HCT116 (cell line): ENCODE measurements around the gene DLK1. TPM values are rescaled to one million over a fixed set of nuclear protein-coding genes. Genes with fewer than 3 reads are reported as not detected.

ENCODE experiments used
- ATAC-seq: fragments of 200-7000 bp; cut with Tn5 transposase; 2 replicates; pipeline ENCODE4 v1.9.1; 2020; ENCODE audit warnings: mild to moderate bottlenecking, moderate library complexity
- BruUV-seq: library from RNA; stranded (reverse); fragments of 400-500 nt; replicated peaks from 2 replicates; lab custom pipeline; 2021; lab: Mats Ljungman, UMichigan
- CTCF ChIA-PET: fragments of 300-600 bp; sonication (Branson Sonifier 250); formaldehyde crosslinking; loops from one replicate; lab custom pipeline; 2021; ENCODE audit warnings: antibody characterized with exemption; lab: Charles Lee
- POLR2A ChIA-PET: fragments of 300-600, 350-600 bp; sonication (Branson Sonifier 250); formaldehyde crosslinking; loops from one replicate; lab custom pipeline; 2021; ENCODE audit warnings: antibody characterized with exemption; lab: Charles Lee
- RAD21 ChIA-PET, 2 experiments: fragments of 300-600 bp; sonication (Branson Sonifier 250); formaldehyde crosslinking; loops; one replicate each; lab custom pipeline; 2023; ENCODE audit warnings: low total read pairs in 2 of 2; ENCODE audit not compliant: uncharacterized antibody in 2 of 2, unreplicated experiment in 2 of 2, low non-redundant PET in 1 of 2; lab: Charles Lee
- DNase-seq: peaks from one replicate; pipeline ENCODE4 v3.0.0-alpha.2; 2010; ENCODE audit warnings: low read depth, low spot score
- H2AFZ ChIP-seq: fragments of 200-600 bp; shearing (Covaris generic), sonication (generic); 2 replicates; pipeline ENCODE4 v1.6.1; 2017; ENCODE audit warnings: low read depth, mixed run types, mixed read lengths, antibody characterized with exemption, low read length; ENCODE audit not compliant: poor library complexity, severe bottlenecking
- H3K27ac ChIP-seq: 2 replicates; pipeline ENCODE4 v1.5.1; 2012; ENCODE audit warnings: low read depth, low read length
- H3K27me3 ChIP-seq: fragments of 200-600 bp; sonication (generic); 2 replicates; pipeline ENCODE4 v1.6.1; 2016; ENCODE audit warnings: mixed run types, low read length, mixed read lengths; ENCODE audit not compliant: insufficient read depth
- H3K36me3 ChIP-seq, 2 experiments: fragments of 200-500 bp in 1 of 2; fragments of 200-600 bp in 1 of 2; sonication (Bioruptor generic) in 1 of 2; sonication (generic) in 1 of 2; 2 replicates each; pipeline versions ENCODE4 v1.5.1 to v1.6.1; 2014 to 2016; ENCODE audit warnings: low read length in 2 of 2, inconsistent platforms in 1 of 2, mixed read lengths in 1 of 2, mixed run types in 1 of 2; ENCODE audit not compliant: insufficient read depth in 2 of 2, control insufficient read depth in 1 of 2
- H3K4me1 ChIP-seq, 2 experiments: fragments of 200-600 bp in 1 of 2; sonication (generic) in 1 of 2; 2 replicates each; pipeline versions ENCODE4 v1.5.1 to v1.6.1; 2012 to 2017; ENCODE audit warnings: low read length in 2 of 2, inconsistent platforms in 1 of 2, mild to moderate bottlenecking in 1 of 2, mixed read lengths in 1 of 2, mixed run types in 1 of 2, moderate library complexity in 1 of 2; ENCODE audit not compliant: insufficient read depth in 2 of 2, control insufficient read depth in 1 of 2
- H3K4me2 ChIP-seq: fragments of 200-600 bp; sonication (generic); 2 replicates; pipeline ENCODE4 v1.6.1; 2017; ENCODE audit warnings: mixed run types, low read length, mixed read lengths
- H3K4me3 ChIP-seq, 2 experiments: fragments of 200-600 bp in 1 of 2; sonication (generic) in 1 of 2; replicated peaks in 1 of 2; 2 replicates each; pipeline ENCODE4 v1.5.1; 2011 to 2016; ENCODE audit warnings: low read length in 2 of 2, control low read depth in 1 of 2, low read depth in 1 of 2, mild to moderate bottlenecking in 1 of 2, mixed read lengths in 1 of 2, mixed run types in 1 of 2
- H3K79me2 ChIP-seq: fragments of 200-600 bp; sonication (generic); 2 replicates; pipeline ENCODE4 v1.6.1; 2017; ENCODE audit warnings: mild to moderate bottlenecking, mixed run types, low read length, moderate library complexity, mixed read lengths; ENCODE audit not compliant: insufficient read depth
- H3K9ac ChIP-seq: fragments of 200-600 bp; sonication (generic); 2 replicates; pipeline ENCODE4 v1.6.1; 2016; ENCODE audit warnings: low read length, mixed read lengths
- H3K9me2 ChIP-seq: fragments of 200-600 bp; sonication (generic), shearing (Covaris generic); 2 replicates; pipeline ENCODE4 v1.6.1; 2017; ENCODE audit warnings: mixed run types, mild to moderate bottlenecking, moderate library complexity; ENCODE audit not compliant: insufficient read depth
- H3K9me3 ChIP-seq, 2 experiments: fragments of 200-500 bp in 1 of 2; fragments of 200-600 bp in 1 of 2; sonication (Bioruptor generic) in 1 of 2; sonication (generic) in 1 of 2; 2 replicates each; pipeline ENCODE4 v1.6.1; 2014 to 2017; ENCODE audit warnings: low read length in 2 of 2, mixed read lengths in 2 of 2, inconsistent platforms in 1 of 2, low read depth in 1 of 2, mild to moderate bottlenecking in 1 of 2, mixed run types in 1 of 2, moderate library complexity in 1 of 2; ENCODE audit not compliant: control insufficient read depth in 1 of 2, insufficient read depth in 1 of 2
- H4K20me1 ChIP-seq: fragments of 200-600 bp; sonication (generic), shearing (Covaris generic); 2 replicates; pipeline ENCODE4 v1.6.1; 2017; ENCODE audit warnings: mixed run types, mild to moderate bottlenecking, moderate library complexity; ENCODE audit not compliant: insufficient read depth
- ATF3 ChIP-seq: IDR thresholded peaks from 2 replicates; pipeline ENCODE4 v1.6.1; 2012
- CBX3 ChIP-seq: IDR thresholded peaks from 2 replicates; pipeline ENCODE4 v1.6.1; 2012; ENCODE audit warnings: low read depth
- CEBPB ChIP-seq: IDR thresholded peaks from 2 replicates; pipeline ENCODE4 v1.6.1; 2012; ENCODE audit warnings: low read depth
- CTCF ChIP-seq, 3 experiments: fragments of 200-600 bp in 1 of 3; sonication (generic) in 1 of 3; IDR thresholded peaks in 2 of 3; conservative IDR thresholded peaks in 1 of 3; 2 replicates each; pipeline ENCODE4 v1.5.1; 2012 to 2017; ENCODE audit warnings: low read depth in 2 of 3, low read length in 2 of 3, antibody characterized with exemption in 1 of 3, borderline replicate concordance in 1 of 3, control low read depth in 1 of 3, mild to moderate bottlenecking in 1 of 3, mixed read lengths in 1 of 3, mixed run types in 1 of 3, moderate library complexity in 1 of 3; ENCODE audit not compliant: insufficient read depth in 1 of 3
- ELF1 ChIP-seq: IDR thresholded peaks from 2 replicates; pipeline ENCODE4 v1.6.1; 2012; ENCODE audit warnings: low read depth, borderline replicate concordance
- EZH2 ChIP-seq: fragments of 200-600 bp; sonication (generic); IDR thresholded peaks from 2 replicates; pipeline ENCODE4 v1.6.1; 2017; ENCODE audit warnings: antibody characterized with exemption, mixed run types
- EZH2phosphoT487 ChIP-seq: fragments of 200-600 bp; IDR thresholded peaks from 2 replicates; pipeline ENCODE4 v1.6.1; 2018; ENCODE audit warnings: antibody characterized with exemption, borderline replicate concordance
- FOSL1 ChIP-seq: IDR thresholded peaks from 2 replicates; pipeline ENCODE4 v1.6.1; 2012; ENCODE audit warnings: low read depth
- MAX ChIP-seq: IDR thresholded peaks from 2 replicates; pipeline ENCODE4 v1.6.1; 2012
- RAD21 ChIP-seq: IDR thresholded peaks from 2 replicates; pipeline ENCODE4 v1.6.1; 2012; ENCODE audit warnings: low read depth, mild to moderate bottlenecking
- REST ChIP-seq: IDR thresholded peaks from 2 replicates; pipeline ENCODE4 v1.6.1; 2012; ENCODE audit warnings: low read depth
- SIN3A ChIP-seq: IDR thresholded peaks from 2 replicates; pipeline ENCODE4 v1.6.1; 2012; ENCODE audit warnings: low read depth
- SP1 ChIP-seq: IDR thresholded peaks from 2 replicates; pipeline ENCODE4 v1.6.1; 2012; ENCODE audit warnings: low read depth
- TCF7L2 ChIP-seq: IDR thresholded peaks from 2 replicates; pipeline ENCODE4 v1.7.0; 2011; ENCODE audit warnings: borderline replicate concordance, inconsistent platforms; ENCODE audit not compliant: insufficient read depth, insufficient read length; ENCODE audit errors: extremely low read depth
- ZNF274 ChIP-seq: fragments of 200-500 bp; sonication (Bioruptor generic); IDR thresholded peaks from 2 replicates; pipeline ENCODE4 v1.6.1; 2014; ENCODE audit warnings: mild to moderate bottlenecking, low read depth, low read length, inconsistent platforms
- intact Hi-C: fragments of 100-400 bp; cut with micrococcal nuclease; formaldehyde crosslinking; loops from 2 replicates; pipeline ENCODE4 v1.10.0; 2022
- total RNA-seq: library from RNA; stranded (reverse); gene quantifications from one replicate; pipeline ENCODE4 v1.2.1, GENCODE V29; 2021; ENCODE audit not compliant: unreplicated experiment

Gene DLK1
- total RNA-seq, 1 experiment from 2014 or later = 1.5 TPM

- ChIA-PET RAD21 (no interaction called here), CTCF (no interaction called here)
- no peak for ATAC-seq
Measured at GRCh38 chr14:100754020-100754419, 27.3 kb downstream of the DLK1 start.

GRCh38 chr14:100755649-100756048 is 29.0 kb downstream of the DLK1 start:
- Histone ChIP-seq H2AFZ (peak overlapping the region; percentile 28), H3K36me3 (no peaks in the 10 kb centered on the region), H3K4me1 (peaks cover 0 to 18% of the 10 kb centered on the region in 2 experiments; a peak in 2 of 4 replicates), H3K27me3 (no peaks in the 10 kb centered on the region), H3K9ac (no peak overlapping the region), H3K4me2 (peak overlapping the region; percentile 37), H3K9me2 (no peaks in the 10 kb centered on the region), H3K79me2 (no peaks in the 10 kb centered on the region), H3K4me3 (no peak overlapping the region), H3K27ac (no peak overlapping the region), H4K20me1 (no peaks in the 10 kb centered on the region), H3K9me3 (no peaks in the 10 kb centered on the region; a peak in 1 of 4 replicates)
- ChIA-PET CTCF (no interaction called here), POLR2A (no interaction called here), RAD21 (no interaction called here)
- BruUV-seq = no TSS peak
- ATAC-seq (peak; percentile 81), DNase-seq (peak; percentile 63)
- intact Hi-C loops = no loop called here
- TF ChIP-seq REST (no peak), MAX (peak; percentile 51; the same call in 1 of the 2 replicates), ZNF274 (no peak), EZH2 (no peak), SIN3A (peak; percentile 55), ELF1 (no peak), CTCF (IDR thresholded peaks at IDR 0.05 in 2 of 3, conservative IDR thresholded peaks at IDR 0.05 in 1 of 3; ENCODE audit: borderline replicate concordance in 1 of 3, insufficient read depth in 1 of 3, low read depth in 2 of 3, low read length in 2 of 3) (no peak), EZH2phosphoT487 (no peak), CEBPB (peak; percentile 76), FOSL1 (peak; percentile 97), RAD21 (peak; percentile 6; the same call in 1 of the 2 replicates), CBX3 (peak; percentile 96), TCF7L2 (peak; percentile 45)

More at GRCh38 chr14:100754020-100754419, 27.3 kb downstream of the DLK1 start:
- no peaks in the 10 kb centered on the region for H3K27me3 ChIP-seq
- no peaks in the 10 kb centered on the region; a peak in 1 of 4 replicates for H3K9me3 ChIP-seq
- POLR2A ChIA-PET = no interaction called here
- H4K20me1 ChIP-seq = no peaks in the 10 kb centered on the region
- no TSS peak for BruUV-seq
- H3K9me2 ChIP-seq = no peaks in the 10 kb centered on the region
- H3K4me3 ChIP-seq = no peak overlapping the region
- DNase-seq = no peak
- H2AFZ ChIP-seq = no peak overlapping the region
- TF ChIP-seq SP1 (no peak), ATF3 (no peak), CBX3 (no peak), CEBPB (no peak)
- TF ChIP-seq, all 23 proteins: peak for 0
- intact Hi-C loops = no loop called here
- H3K36me3 ChIP-seq = no peaks in the 10 kb centered on the region
- peaks cover 0 to 18% of the 10 kb centered on the region in 2 experiments; a peak in 2 of 4 replicates for H3K4me1 ChIP-seq
- H3K79me2 ChIP-seq = no peaks in the 10 kb centered on the region
- H3K9ac ChIP-seq = no peak overlapping the region
- H3K27ac ChIP-seq = no peak overlapping the region
- no peak overlapping the region for H3K4me2 ChIP-seq
